ENCODE measurements around the gene MEF2A.
A peak's percentile ranks its signal among the peaks of the same experiment; 100 is the strongest.

Gene MEF2A

GRCh38 chr15:99706557-99707303 lies 140.9 kb downstream of the MEF2A start:
- DNase-seq (ENCODE audit: low spot score) = no peak

DNA sequence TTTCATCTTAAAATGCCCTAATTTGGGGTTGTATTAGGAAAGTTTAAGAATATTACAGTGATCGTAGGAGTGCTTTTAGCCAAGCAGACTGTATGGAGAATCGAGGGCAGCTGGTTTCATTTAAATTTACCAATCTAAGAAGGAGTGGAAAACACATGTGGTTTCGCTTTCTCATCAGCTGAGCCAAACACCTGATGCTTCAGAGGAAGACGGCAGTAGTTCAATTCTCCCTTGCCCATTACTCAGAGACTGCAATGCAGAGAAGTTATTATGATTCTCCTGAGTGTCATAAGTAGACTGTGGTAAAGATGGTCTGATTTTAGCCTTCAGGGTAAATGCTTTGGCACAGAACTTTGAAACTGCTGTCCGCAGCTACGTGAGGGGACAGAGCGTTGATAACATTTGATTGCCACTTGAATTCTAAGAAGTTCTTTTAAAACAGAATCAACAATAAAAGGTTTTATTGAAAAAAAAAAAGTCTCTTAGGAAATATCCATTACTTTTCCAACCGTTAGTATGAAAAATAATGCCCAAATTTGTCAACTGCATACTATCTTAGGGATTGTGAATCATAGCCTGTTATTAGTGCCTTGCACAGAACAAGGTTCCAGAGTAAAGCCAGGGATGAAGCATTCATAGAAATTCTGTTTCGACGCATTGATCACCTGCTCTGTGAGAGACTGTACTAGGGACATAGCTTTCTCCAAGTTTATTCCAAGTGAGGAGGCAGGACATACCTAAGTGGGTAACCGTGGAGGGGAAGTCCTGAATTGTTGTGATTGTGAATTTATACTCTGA lies 141.9 kb downstream of the MEF2A start:
- DNase-seq (ENCODE audit: low spot score) = no peak

DNA sequence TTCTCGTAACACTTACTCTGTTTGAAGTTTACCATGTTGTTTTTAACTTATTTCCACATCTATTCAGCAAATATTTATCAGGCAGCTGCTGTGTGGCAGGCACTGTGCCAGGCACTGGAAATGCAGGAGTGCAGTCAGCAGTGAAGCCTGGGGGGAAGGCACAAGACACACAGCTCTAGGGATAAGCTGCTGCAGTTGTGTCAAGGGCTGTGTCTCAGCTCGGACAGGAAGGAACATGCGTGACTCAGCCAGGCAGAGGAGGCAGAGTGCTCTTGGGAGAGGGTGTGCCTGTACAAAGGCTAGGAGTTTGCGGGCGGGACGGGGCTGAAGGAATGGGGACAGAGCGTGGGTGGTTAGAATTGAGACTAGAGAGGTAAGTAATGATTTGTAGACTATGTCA lies 142.8 kb downstream of the MEF2A start:
- DNase-seq (ENCODE audit: low spot score) = no peak

DNA sequence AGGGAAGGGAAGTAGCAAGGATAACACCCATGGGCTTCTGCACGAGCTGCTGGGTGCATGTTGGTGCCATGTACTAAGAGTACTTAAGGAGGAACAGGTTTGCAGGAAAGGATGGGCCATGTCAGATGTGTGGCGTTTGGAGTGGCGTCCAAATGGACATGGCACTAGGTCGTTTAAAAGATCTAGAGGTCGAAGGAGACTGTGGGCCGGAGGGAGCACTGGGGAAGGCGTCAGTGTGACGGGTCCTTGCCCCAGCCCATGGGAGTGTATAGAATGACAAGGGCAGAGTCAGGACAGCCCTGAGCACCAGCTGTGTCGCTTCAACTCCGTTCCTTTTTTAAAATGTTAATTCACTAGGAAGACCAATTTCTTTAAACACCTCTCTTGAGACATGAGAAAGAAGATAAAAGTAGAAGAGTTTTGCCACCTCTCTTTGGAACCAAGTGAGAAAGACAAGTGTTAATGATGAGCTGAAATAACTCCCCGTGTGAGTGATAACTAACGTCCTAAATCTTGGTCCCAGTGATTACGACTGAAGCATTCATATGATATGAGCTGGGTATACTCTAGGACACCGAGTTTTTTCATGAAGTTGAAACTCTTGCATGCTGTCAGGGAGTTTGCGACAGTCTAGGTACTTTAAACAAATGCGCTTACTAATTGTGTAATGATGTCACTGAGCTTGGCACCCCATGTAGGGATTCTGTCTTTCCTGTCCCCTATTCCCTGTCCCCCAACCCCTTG lies 143.6 kb downstream of the MEF2A start:
- no peak for DNase-seq (ENCODE audit: low spot score)

DNA sequence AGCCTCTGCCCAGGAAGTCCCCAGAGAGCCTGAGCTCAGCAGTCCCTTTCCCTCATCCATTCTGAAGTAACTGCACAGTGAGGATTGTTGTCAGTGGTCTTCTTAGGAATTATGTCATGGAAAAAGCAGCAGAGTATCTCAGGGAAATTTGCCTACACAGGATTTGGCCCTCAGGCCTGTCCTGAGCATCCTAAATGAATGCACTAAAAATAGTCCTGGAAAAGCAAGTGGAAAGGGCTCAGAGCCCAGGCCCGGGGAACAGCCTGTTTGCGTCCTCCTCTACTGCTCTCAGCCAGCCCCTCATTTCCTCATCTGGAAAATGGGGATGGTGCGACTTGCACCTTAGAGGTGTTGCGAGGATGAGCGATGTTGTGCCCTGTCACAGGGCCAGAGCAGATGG lies 145.8 kb downstream of the MEF2A start:
- DNase-seq (ENCODE audit: low spot score) = no peak

DNA sequence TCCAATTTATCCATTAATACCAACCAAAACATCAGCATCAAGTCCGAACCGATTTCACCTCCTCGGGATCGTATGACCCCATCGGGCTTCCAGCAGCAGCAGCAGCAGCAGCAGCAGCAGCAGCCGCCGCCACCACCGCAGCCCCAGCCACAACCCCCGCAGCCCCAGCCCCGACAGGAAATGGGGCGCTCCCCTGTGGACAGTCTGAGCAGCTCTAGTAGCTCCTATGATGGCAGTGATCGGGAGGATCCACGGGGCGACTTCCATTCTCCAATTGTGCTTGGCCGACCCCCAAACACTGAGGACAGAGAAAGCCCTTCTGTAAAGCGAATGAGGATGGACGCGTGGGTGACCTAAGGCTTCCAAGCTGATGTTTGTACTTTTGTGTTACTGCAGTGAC lies 146.6 kb downstream of the MEF2A start:
- DNase-seq (ENCODE audit: low spot score) = no peak

DNA sequence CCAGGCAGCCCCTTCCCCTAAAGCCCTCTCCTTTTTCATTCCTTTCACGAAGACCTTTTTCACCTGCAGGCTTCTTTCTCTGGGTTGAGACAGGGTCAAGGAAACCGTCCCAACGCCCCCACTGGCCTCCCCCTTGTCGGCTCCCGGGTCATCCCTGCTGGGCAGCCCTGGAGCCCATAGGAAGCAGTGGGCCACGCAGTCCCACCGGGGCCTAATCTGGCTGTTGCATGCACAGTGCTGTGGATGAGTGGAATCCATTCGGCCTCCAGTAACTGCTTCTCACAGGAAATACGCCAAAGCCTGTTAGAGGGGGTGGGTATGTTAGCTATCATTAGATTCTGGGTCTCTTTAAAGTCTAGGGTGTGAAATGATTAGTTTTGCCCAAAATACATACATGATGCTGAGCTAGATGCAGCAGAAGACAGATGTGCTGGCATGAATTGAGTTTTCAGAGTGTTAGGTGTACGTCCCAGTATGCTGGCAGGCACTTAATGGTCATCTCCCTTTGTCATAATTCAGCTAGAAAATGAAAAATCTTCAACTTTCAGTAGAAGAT lies 150.8 kb downstream of the MEF2A start:
- no peak for DNase-seq (ENCODE audit: low spot score)

- no peak for DNase-seq (ENCODE audit: low spot score)
Observed at GRCh38 chr15:99717161-99718009, 151.6 kb downstream of the MEF2A start.

- DNase-seq (ENCODE audit: low spot score) = no peak
Observed at GRCh38 chr15:99718421-99718820, 152.6 kb downstream of the MEF2A start.

DNA sequence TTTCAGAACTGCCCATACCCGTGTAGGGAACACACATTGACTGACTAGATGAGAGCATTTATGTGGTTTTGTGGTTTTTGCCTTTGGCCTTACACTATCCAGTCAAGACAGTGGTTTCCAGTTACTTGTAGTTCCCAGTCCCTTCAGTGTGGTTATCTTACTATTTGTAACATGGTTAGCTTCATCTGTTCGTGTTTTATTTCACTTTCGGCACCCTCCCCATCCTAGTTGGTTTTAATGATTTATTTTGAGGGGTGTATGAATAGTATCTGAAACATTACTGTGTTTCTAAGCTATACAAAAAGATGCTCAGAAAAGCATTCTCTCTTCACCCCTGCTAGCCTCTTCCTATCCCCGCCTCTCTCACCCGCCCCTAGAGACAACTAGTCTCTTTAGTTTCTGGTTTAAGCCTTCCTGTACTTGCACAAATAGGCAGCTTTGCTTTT lies 153.3 kb downstream of the MEF2A start:
- peak; percentile 26 for DNase-seq (ENCODE audit: low spot score)

DNA sequence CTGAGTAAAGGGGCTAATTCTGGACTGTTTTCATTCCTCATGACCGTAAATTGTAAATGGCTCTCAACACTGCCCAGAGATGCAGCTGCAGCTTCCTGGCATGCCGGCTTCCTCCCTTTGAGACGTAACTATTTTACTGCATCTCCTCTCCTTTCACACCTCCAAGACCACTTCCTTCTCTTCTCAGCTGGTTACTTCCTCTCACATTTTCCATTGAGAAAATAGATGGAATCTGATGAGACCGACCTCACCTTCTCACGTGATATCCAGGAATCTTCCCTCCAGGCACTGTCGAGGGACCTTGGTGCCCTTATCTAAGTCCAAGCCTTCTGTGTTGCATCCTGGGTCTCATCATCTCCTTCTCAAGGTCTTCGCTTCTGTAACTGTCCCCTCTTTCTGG lies 154.7 kb downstream of the MEF2A start:
- DNase-seq (ENCODE audit: low spot score) = peak; percentile 46

- DNase-seq (ENCODE audit: low spot score) = no peak
Observed at GRCh38 chr15:99721104-99721778, 155.5 kb downstream of the MEF2A start.

DNA sequence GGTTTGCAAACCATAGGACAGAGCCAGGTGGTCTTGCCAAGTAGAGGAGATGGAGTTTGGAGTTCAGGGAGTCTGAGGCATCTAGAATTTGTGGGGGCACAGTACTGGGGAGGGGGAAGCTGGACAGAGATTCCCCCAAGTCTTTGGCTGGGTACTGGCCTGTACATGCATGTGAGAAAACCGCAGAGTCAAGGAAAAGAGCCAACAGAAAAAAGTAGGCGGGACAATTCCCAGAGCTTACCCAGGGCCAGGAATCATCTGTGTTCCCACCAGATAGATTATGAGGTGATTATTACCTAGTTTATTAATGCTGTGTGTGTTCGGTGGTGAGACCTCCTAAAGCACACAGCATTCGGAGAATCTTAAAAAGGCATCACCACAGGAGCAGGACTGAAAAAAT lies 156.1 kb downstream of the MEF2A start:
- no peak for DNase-seq (ENCODE audit: low spot score)

DNA sequence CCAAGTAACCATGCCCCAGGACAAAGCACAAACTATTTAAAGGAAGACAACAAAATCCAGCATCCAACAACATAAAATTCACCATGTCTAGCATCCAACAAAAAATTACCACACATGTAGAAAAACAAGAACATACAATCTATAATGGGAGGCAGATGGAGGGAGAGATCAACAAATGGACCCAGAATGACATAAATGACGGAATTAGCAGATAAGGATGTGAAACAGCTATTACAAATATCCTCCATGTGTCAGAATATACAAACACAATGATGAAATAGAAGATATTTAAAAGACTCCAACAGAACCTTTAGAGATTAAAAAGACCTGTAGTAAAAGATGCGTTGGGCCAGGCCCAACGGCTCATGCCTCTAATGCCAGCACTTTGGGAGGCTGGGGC lies 156.6 kb downstream of the MEF2A start:
- no peak for DNase-seq (ENCODE audit: low spot score)

GRCh38 chr15:99726333-99726732 lies 160.5 kb downstream of the MEF2A start:
- no peak for DNase-seq (ENCODE audit: low spot score)

GRCh38 chr15:99727330-99727729 lies 161.5 kb downstream of the MEF2A start:
- no peak for DNase-seq (ENCODE audit: low spot score)

DNA sequence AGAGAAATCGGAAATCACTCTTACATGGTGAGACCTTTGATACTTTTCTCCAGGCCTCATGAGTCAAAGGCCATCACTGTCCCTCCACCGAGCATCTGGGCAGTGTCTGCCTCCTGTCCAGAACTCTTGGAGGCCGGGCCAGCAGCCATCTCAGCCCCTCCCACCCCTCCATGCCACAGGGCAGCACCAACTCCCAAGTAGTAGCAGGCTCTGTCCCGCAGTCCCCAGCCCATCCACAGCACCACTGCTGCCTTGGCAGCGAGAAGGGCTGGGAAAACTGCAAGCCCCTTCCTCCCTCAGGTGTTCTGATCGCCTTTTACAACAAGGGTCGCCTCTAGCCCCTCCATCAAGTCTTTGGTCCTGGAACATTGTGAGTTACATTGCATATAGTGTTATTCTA lies 161.9 kb downstream of the MEF2A start:
- DNase-seq (ENCODE audit: low spot score) = no peak

- no peak for DNase-seq (ENCODE audit: low spot score)
Observed at GRCh38 chr15:99728916-99729315, 163.1 kb downstream of the MEF2A start.

- DNase-seq (ENCODE audit: low spot score) = no peak
Observed at GRCh38 chr15:99729327-99729726, 163.5 kb downstream of the MEF2A start.

GRCh38 chr15:99729920-99730319 lies 164.1 kb downstream of the MEF2A start:
- DNase-seq (ENCODE audit: low spot score) = peak; percentile 58

All from NAMALWA (cell line).